ENCODE results near the gene RAPGEFL1.
"Not testable (repeated sequence)": the region's sequence is repeated elsewhere in the genome, so short reads cannot be mapped to it uniquely, and the experiment has no call there.

RAPGEFL1 gene, protein sequence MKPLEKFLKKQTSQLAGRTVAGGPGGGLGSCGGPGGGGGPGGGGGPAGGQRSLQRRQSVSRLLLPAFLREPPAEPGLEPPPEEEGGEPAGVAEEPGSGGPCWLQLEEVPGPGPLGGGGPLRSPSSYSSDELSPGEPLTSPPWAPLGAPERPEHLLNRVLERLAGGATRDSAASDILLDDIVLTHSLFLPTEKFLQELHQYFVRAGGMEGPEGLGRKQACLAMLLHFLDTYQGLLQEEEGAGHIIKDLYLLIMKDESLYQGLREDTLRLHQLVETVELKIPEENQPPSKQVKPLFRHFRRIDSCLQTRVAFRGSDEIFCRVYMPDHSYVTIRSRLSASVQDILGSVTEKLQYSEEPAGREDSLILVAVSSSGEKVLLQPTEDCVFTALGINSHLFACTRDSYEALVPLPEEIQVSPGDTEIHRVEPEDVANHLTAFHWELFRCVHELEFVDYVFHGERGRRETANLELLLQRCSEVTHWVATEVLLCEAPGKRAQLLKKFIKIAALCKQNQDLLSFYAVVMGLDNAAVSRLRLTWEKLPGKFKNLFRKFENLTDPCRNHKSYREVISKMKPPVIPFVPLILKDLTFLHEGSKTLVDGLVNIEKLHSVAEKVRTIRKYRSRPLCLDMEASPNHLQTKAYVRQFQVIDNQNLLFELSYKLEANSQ

DNA sequence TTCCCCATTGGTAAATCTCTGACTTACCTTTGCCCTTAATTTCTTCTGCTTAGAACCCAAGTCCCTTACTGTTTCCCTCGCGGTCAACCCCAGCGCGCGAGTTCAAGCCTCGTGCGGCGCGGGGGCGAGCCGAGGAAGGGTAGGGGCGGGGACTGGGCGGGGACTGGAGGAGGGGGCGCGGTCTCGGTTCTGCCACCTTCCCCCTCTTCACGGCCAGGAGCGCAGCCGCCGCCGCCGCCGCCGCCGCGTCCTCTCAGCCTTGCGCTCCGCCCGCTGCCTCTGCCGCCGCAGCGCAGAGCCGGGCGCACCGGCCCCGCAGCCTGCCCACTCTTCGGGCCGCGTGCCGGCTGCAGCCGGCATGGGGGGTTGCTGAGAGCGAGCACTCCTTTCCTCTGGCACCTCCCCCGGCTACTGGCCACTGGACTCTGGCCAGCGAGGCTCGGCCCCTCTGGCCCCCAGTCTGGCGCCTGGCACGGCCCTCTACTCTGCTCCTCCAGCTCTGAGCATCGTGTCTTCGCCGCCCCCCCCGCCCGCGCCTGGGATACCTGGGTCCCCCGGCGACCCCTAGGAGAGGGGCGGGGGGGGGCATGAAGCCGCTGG is at the start of gene RAPGEFL1:
Gene RAPGEFL1 (plus strand): TSS at position 196 of the 600 bp plus-strand sequence. CDS start 392 bp downstream, at position 588.
- peak; percentile 67 to 72 for DNase-seq (ENCODE audit: low read depth in 2 of 2)

DNA sequence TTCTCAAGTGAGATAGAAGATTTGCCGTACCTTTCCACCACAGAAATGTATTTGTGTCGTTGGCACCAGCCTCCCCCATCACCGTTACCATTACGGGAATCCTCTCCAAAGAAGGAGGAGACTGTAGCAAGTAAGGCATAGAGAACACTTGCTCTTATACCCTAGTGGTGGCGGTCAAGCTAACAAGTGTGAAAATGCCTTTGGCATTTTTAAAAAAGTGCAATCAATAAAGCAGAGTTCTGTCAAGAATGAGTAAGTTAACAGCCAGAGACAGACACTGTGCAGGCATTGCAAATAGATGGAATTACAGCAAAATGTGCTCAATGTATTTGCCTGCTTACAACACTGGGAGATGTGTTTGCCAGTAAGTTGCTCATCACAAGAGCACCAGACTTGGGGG is 47.8 kb upstream of the RAPGEFL1 start:
- DNase-seq (ENCODE audit: low read depth in 2 of 2) = no peak

DNA sequence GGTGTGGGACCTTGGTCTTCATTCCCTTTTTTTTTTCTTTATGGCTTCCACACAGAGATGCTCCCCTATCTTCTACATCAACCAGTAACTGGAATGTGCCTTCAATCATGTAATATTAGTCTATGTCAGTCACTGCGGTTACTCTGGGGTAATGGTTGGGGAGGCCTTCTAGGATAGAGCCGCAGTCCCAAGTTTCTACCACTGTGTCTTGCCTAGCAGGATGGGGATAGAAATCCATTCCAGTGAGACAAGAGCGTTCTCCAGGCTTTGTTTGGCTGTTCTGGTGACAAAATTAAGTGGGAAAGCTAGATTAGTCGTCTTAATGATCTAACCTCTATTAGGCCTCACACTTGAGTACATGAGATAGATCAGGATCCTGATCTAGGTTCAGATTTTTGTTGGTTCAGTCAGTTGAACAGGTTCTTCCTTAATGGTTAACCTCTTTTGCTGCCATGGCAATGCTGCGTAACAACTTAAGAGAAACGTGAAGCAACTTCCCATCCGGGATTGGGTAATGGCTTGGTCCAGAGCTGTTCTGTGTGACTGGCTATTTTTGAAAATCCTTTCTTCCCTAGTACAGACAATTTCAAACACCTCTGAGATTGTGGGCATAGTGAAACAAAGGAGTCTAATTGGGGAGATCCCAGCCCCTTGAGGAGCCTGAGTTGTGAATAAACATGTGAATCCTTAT is 46.8 kb upstream of the RAPGEFL1 start:
- DNase-seq (ENCODE audit: low read depth in 2 of 2) = no peak

DNA sequence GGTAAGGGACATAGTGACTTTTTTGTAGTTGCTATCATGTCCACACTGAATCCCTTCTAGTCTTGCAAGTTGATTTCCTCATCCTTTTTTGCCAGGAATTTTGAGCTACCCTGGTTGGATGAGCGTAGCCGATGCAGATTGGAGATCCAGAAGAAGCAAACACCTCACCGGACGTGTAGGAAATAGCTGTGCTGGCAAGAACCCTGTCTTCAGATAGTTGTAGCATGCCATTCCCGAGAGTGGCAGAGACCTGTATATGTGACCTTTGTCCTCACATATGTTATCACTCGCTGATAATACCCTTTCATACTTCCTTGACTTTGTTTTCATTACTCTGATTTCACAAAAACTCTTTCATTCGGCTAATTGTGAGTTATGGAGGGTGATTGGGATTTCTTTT is 43.1 kb upstream of the RAPGEFL1 start:
- no peak for DNase-seq (ENCODE audit: low read depth in 2 of 2)

DNA sequence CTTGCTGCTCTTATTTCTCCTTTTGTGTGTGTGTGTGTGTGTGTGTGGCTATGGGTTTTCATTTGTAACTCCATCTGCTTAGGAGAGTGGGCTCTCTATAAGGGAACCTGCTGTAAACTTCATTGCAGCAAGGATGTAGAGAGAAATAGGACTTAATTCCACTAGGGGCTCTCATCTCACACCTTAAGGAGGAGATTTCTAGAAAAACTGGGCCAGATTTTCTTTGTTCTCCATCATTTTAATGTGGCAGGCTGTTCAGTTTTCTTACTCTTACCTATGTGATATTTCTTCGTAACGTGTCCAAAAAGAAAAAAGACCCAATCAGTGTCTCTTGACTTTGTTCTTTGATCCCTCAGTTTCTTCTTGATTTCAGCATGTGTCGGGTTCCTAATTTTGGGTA is 41.5 kb upstream of the RAPGEFL1 start:
- no peak for DNase-seq (ENCODE audit: low read depth in 2 of 2)

DNA sequence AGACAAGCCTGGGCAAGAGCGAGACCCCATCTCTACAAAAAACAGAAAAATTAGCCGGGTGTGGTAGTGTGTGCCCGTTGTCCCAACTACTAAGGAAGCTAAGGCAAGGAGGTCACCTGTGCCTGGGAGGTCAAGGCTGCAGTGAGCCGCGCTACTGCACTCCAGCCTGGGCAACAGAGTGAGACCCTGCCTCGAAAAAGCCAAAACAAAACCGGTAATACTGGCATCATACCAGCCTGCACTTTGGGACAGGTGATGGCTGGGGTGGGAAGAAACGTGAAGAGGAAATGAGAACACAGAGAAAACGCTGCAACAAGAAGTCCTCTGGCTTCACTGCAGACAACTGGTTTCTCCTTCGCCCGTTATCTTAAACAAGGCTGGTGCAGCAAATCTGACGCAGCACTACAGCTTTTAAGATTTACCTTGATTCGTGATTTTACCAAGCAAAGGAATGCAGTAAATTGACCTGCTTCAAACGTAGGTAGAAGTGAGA is 37.7 kb upstream of the RAPGEFL1 start:
- no peak for DNase-seq (ENCODE audit: low read depth in 2 of 2)

DNA sequence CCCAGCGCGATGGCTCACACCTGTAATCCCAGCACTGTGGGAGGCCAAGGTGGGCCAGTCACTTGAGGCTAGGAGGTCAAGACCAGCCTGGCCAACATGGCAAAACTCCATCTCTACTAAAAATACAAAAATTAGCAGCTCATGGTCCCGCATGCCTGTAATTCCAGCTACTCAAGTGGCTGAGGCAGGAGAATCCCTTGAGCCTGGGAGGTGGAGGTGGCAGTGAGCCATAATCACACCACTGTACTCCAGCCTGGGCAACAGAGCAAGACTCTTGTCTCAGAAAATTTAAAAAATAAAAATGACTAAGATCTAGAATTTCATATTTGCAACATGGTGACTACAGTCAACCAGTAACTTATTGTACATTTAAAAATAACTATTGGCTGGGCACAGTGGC is 34.1 kb upstream of the RAPGEFL1 start:
- not testable (repeated sequence) for DNase-seq (ENCODE audit: low read depth in 2 of 2)

DNA sequence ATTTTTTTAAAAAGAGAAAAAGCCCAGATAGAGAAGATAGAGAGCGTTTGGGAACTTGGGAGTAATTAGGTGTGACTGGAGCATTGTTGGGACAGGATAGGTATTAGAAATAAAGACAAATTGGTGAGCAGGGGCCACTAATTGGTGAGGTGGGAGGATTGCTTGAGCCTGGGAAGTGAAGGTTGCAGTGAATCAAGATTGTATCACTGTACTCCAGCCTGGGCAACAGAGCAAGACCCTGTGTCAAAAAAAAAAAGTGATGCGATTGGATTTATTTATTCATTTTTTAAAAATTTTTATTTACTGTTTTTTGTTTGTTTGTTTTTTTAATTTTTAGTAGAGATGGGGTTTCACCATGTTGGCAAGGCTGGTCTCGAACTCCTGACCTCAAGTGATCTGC is 31.8 kb upstream of the RAPGEFL1 start:
- no peak for DNase-seq (ENCODE audit: low read depth in 2 of 2)

DNA sequence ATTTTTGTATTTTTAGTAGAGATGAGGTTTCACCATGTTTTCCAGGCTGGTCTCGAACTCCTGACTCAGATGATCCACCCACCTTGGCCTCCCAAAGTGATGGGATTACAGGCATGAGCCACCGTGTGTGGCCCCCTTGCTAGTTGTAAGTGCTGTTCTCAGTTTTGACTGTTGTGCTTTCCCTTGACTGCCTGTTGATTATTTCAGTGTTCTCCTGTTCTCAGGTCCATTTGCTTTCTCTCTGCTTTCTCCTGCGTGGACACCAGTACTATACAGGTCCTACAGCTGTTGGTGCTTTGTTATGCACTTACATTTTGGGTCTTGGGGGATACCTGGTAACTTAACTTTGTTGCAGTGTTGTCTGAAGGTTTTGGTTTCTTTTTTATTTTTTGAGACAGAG is 28.7 kb upstream of the RAPGEFL1 start:
- DNase-seq (ENCODE audit: low read depth in 2 of 2) = no peak

DNA sequence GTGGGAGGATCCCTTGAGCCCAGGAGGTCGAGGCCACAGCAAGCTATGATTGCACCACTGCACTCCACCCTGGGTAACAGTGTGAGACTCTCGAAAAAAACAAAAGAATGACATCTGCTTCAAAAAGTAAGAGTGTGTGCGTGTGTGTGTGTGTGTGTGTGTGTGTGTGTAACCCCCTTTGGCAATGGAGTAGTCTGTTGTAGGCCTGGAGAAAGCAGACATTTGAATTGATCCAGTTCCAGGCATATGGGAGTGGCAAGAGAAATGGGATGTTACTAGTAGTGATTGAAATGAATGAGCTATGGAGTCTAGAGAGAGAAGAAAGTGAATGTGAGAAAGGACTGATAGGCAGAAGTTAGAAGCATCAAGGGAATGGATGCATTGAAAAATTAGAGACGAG is 27.0 kb upstream of the RAPGEFL1 start:
- no peak for DNase-seq (ENCODE audit: low read depth in 2 of 2)

DNA sequence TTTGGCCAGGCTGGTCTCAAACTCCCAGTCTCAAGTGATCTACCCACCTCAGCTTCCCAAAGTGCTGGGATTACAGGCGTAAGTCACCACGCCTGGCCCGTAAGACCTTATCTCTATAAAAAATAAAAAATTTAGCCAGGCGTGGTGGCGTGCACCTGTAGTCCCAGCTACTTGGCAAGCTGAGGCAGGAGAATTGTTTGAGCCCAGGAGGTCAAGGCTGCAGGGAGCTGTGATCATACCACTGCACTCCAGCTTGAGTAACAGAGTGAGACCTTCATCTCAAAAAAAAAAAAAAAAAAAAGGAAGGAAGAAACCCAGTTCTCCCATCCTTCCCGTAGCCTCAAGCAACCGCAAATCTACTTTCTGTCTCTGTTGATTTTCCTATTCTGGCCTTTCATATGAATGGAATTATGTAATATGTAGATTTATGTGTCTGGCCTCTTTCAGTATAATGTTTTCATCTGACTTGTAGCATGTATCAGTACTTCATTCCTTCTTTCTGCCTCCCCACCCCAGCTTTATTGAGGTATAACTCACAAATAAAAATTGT is 25.8 kb upstream of the RAPGEFL1 start:
- DNase-seq (ENCODE audit: low read depth in 2 of 2) = no peak

DNA sequence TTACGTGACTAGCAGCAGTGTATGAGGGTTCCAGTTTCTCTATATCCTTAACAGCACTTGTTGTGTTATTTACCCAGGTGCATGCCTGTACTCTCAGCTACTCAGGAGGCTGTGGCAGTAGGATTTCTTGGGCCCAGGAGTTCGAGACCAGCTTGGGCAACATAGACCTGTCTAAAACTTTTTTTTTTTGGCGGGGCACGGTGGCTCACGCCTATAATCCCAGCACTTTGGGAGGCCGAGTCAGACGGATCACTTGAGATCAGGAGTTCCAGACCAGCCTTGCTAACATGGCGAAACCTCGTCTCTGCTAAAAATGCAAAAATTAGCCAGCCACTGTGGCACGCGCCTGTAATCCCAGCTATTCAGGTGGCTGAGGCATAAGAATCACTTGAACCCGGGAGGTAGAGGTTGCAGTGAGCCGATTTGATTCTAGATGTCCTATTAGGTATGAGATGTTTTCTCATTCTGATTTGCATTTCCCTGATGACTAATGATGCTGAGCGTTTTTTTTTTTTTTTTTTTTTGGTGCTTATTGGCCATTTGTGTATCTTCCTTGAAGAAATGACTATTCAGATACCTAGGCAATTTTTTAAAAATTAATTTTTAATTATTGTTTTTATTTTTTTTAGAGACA is 23.6 kb upstream of the RAPGEFL1 start:
- no peak for DNase-seq (ENCODE audit: low read depth in 2 of 2)

DNA sequence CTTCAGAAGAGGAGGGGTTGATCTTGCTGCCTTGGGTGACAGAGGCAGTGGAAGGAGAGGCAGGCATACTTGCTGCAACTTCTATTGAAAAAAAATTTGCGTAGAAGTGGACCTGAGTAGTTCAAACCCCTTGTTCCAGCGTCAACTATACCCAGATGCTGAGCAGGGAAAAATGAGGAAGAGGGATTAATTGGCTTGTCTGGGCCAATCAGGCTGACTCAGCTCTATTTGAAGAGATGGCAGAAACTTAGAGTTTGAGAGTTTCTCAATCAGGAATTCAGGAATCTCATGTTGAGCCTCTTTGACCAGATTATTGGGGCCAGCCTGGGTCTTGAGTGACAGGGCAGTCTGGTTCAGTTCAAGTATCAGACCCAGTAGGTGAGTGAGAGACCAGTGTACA is 19.3 kb upstream of the RAPGEFL1 start:
- no peak for DNase-seq (ENCODE audit: low read depth in 2 of 2)

DNA sequence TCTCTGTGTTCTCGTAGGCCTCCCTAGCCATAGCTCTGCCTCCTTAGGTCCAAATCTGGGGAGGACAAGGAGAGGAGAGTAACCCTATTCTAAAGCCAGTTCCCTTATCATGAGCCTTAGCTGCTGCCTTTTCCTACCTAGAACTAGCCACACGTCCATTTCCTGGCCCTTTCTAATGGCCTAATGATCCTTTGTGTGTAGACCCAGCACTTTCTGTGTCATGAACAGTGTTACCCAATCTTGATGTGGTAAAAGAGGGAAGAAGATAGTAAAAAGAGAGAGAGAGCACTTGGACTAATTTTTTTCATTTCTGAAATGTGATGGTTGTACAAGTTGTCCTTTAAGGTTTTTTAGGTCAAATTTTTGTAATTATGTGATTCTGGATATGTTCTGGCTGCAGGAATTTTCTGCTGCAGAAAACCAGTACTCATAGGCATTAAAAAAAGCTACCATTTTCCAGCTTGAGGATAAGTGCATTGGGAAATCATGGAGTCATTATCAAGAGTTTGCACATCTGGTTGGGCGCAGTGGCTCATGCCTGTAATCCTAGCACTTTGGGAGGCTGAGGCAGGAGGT is 18.7 kb upstream of the RAPGEFL1 start:
- DNase-seq (ENCODE audit: low read depth in 2 of 2) = no peak

DNA sequence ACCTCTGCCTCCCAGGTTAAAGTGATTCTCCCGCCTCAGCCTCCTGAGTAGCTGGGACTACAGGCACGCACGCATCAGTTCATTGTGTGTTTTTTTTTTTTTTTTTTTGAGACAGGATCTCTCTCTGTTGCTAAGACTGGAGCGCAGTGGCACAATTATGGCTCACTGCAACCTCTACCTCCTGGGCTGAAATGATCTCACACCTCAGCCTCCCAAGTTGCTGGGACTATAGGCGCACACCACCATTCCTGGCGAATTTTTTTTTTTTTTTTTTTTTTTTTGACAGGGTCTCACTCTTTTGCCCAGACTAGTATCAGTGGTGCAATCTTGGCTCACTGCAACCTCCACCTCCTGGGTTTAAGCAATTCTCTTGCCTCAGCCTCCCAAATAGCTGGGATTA is 17.8 kb upstream of the RAPGEFL1 start:
- no peak for DNase-seq (ENCODE audit: low read depth in 2 of 2)

DNA sequence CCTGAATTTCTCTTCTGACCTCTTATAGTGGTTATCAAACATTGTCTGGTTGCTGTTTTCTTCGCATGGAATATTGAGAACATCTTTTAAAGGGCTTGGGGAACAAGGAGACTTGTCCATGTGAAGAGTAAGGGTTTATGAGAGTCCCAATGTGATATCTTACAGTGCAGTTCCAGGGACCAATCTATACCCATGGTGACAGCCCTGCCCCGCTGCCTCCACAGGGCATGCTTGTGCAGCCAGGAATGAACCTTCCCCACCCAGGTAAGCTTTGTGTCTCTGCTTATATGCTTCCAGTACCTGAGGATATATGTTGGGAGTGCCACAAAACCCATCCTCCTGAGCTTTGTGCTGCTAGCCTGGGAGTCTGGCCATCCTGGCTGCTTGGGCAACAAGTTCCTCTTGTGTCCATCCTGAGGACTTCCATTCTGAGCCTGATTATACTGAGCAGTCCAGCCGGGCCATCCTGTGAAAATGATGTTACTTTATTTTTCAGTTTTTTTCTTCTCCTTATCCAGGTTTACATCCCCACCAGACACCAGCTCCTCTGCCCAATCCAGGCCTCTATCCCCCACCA is 9.5 kb upstream of the RAPGEFL1 start:
- no peak for DNase-seq (ENCODE audit: low read depth in 2 of 2)

DNA sequence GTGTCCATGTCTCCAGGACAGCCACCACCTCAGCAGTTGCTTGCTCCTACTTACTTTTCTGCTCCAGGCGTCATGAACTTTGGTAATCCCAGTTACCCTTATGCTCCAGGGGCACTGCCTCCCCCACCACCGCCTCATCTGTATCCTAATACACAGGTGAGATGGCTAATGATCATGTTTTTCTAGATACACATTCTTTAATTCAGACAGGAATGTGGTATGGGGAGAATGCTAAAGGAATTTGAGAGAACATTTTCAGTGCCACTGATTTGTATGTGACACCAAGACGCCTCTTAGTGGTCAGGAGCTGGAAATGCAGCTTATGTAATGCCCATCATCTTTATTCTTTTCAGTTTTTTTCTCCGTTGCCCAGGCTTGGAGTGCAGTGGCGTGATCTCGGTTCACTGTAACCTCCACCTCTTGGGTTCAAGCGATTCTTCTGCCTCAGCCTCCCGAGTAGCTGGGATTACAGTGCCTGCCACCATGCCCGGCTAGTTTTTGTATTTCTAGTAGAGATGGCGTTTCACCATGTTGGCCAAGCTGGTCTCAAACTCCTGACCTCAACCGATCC is 8.9 kb upstream of the RAPGEFL1 start:
- no peak for DNase-seq (ENCODE audit: low read depth in 2 of 2)

DNA sequence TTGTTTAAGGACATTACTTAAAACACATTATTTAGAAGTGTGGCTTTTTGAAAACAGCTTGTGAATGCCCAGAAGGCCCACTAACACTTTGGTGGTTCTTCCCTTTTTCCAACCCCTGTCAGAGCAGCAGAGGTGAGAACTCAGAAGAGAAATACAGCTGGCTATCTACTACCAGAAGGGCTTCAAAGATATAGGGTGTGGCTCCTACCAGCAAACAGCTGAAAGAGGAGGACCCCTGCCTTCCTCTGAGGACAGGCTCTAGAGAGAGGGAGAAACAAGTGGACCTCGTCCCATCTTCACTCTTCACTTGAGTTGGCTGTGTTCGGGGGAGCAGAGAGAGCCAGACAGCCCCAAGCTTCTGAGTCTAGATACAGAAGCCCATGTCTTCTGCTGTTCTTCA is 6.9 kb upstream of the RAPGEFL1 start:
- no peak for DNase-seq (ENCODE audit: low read depth in 2 of 2)

DNA sequence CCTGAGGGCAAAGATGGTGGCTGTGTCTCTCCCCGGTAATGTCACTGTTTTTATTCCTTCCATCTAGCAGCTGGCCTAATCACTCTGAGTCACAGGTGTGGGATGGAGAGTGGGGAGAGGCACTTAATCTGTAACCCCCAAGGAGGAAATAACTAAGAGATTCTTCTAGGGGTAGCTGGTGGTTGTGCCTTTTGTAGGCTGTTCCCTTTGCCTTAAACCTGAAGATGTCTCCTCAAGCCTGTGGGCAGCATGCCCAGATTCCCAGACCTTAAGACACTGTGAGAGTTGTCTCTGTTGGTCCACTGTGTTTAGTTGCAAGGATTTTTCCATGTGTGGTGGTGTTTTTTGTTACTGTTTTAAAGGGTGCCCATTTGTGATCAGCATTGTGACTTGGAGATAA is 5.5 kb upstream of the RAPGEFL1 start:
- no peak for DNase-seq (ENCODE audit: low read depth in 2 of 2)

DNA sequence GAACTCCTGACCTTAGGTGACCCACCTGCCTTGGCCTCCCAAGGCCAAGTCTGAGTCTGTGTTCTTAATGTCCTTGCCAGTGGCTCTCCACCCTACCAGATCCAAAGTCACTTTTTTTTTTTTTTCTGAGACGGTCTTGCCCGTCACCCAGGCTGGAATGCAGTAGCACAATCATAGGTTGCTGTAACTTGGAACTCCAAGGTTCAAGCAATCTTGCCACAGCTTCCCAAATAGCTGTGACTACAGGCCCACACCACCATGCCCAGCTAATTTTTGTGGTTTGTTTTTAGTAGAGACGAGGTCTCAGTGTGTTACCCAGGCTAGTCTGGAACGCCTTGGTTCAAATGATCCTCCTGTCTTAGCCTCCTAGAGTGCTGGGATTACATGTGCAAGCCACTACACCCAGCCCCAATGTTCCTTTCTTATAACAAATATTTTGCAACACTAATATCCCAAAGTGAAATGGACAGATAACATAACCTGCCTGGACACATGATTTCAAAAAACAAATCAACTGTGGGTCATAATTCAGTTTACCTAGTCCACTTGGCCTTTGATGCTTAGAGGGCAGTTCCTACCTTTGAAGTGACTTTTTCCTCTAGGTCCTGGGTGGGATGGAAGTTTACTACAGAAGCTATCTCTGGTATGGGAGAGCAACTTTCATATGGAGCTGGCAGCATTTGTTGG is 4.0 kb upstream of the RAPGEFL1 start:
- DNase-seq (ENCODE audit: low read depth in 2 of 2) = no peak
